ENCODE results near the gene GRIK4. TPM values are rescaled to one million over a fixed set of nuclear protein-coding genes. Genes with fewer than 3 reads are reported as not detected.

GRIK4 gene
- total RNA-seq, 3 donors from 2014 or later (not counting 1 experiment from before 2014, with no cell fraction given), result 2.2 to 32.3 (median 21.9) TPM

GRCh38 chr11:120522736-120523135 lies 11.2 kb downstream of the GRIK4 start:
- no peaks in the 10 kb centered on the region for H3K4me1 ChIP-seq (ENCODE audit: control insufficient read depth, insufficient read depth, low read length)
- DNase-seq (no peak), ATAC-seq (no peak)
- intact Hi-C loops (cut with micrococcal nuclease), result no loop called here
- H3K36me3 ChIP-seq (ENCODE audit: control insufficient read depth, insufficient read depth, low read length), result no peaks in the 10 kb centered on the region
- Mint-ChIP-seq H3K27me3 (ENCODE audit: low read depth in 2 of 2) (no peaks in the 10 kb centered on the region), H3K36me3 (no peaks in the 10 kb centered on the region), H3K9me3 (no peaks in the 10 kb centered on the region), H3K27ac (no peak overlapping the region), H3K4me3 (no peak overlapping the region), H3K4me1 (peaks cover 0 to 21% of the 10 kb centered on the region in 2 donors)
- 88% methylated on average over 3 of the region's 3 CpGs for WGBS (ENCODE audit: insufficient coverage)
- H3K27me3 ChIP-seq (ENCODE audit: control insufficient read depth, insufficient read depth, low read length), result no peaks in the 10 kb centered on the region
- no peak overlapping the region for H3K4me3 ChIP-seq (ENCODE audit: low read length)
- no peaks in the 10 kb centered on the region for H3K9me3 ChIP-seq (ENCODE audit: control insufficient read depth, insufficient read depth, low read length)
- TF ChIP-seq, protein P1, sequence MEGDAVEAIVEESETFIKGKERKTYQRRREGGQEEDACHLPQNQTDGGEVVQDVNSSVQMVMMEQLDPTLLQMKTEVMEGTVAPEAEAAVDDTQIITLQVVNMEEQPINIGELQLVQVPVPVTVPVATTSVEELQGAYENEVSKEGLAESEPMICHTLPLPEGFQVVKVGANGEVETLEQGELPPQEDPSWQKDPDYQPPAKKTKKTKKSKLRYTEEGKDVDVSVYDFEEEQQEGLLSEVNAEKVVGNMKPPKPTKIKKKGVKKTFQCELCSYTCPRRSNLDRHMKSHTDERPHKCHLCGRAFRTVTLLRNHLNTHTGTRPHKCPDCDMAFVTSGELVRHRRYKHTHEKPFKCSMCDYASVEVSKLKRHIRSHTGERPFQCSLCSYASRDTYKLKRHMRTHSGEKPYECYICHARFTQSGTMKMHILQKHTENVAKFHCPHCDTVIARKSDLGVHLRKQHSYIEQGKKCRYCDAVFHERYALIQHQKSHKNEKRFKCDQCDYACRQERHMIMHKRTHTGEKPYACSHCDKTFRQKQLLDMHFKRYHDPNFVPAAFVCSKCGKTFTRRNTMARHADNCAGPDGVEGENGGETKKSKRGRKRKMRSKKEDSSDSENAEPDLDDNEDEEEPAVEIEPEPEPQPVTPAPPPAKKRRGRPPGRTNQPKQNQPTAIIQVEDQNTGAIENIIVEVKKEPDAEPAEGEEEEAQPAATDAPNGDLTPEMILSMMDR (IDR thresholded peaks at IDR 0.05), result no peak
- H3K27ac ChIP-seq (ENCODE audit: low read length), result no peak overlapping the region

DNA sequence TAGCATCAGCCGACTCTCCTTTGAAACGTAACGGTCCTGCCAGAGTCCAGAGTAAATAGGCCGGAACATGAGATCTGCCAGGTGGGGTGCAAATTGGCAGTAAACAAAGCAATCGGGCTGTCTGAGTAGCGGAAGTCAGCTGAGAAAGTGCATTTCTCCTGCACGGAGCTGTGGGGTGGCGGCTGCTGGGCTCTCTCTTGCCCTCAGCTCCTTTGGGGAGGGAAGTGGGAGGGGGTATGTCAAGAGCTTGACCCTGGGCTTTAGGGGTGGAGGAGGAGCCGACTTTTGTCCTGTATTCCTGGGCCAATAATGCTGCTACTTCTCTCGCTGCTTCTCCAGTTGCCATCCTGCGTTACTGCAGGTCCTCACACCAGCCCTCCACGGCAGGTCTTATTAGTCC lies 11.6 kb downstream of the GRIK4 start:
- WGBS (ENCODE audit: insufficient coverage), result 63% methylated on average over 12 of the region's 12 CpGs
- H3K4me3 ChIP-seq (ENCODE audit: low read length), result no peak overlapping the region
- TF ChIP-seq, protein P1 (IDR thresholded peaks at IDR 0.05), result no peak
- no peak for DNase-seq
- no peak for ATAC-seq
- no peaks in the 10 kb centered on the region for H3K27me3 Mint-ChIP-seq (ENCODE audit: low read depth in 2 of 2)
- peaks cover 0 to 20% of the 10 kb centered on the region in 2 donors for H3K4me1 Mint-ChIP-seq
- H3K9me3 ChIP-seq (ENCODE audit: control insufficient read depth, insufficient read depth, low read length), result no peaks in the 10 kb centered on the region
- H3K27ac Mint-ChIP-seq, result no peak overlapping the region
- no peaks in the 10 kb centered on the region for H3K36me3 Mint-ChIP-seq
- H3K9me3 Mint-ChIP-seq, result no peaks in the 10 kb centered on the region
- H3K27me3 ChIP-seq (ENCODE audit: control insufficient read depth, insufficient read depth, low read length), result no peaks in the 10 kb centered on the region
- no peak overlapping the region for H3K4me3 Mint-ChIP-seq
- no peak overlapping the region for H3K27ac ChIP-seq (ENCODE audit: low read length)
- no peaks in the 10 kb centered on the region for H3K36me3 ChIP-seq (ENCODE audit: control insufficient read depth, insufficient read depth, low read length)
- H3K4me1 ChIP-seq (ENCODE audit: control insufficient read depth, insufficient read depth, low read length), result no peaks in the 10 kb centered on the region
- intact Hi-C loops (cut with micrococcal nuclease), result no loop called here

- ATAC-seq, result no peak
- no peaks in the 10 kb centered on the region for H3K27me3 Mint-ChIP-seq (ENCODE audit: low read depth in 2 of 2)
- H3K27me3 ChIP-seq (ENCODE audit: control insufficient read depth, insufficient read depth, low read length), result no peaks in the 10 kb centered on the region
Observed at GRCh38 chr11:120524536-120525085, 13.1 kb downstream of the GRIK4 start.

More at GRCh38 chr11:120524536-120525085, 13.1 kb downstream of the GRIK4 start:
- no peak overlapping the region for H3K4me3 ChIP-seq (ENCODE audit: low read length)
- Mint-ChIP-seq H3K36me3 (no peaks in the 10 kb centered on the region), H3K9me3 (no peaks in the 10 kb centered on the region), H3K27ac (no peak overlapping the region), H3K4me3 (no peak overlapping the region), H3K4me1 (peaks cover 0 to 23% of the 10 kb centered on the region in 2 donors)
- 93% methylated on average over 9 of the region's 9 CpGs for WGBS (ENCODE audit: insufficient coverage)
- H3K27ac ChIP-seq (ENCODE audit: low read length), result no peak overlapping the region
- no peaks in the 10 kb centered on the region for H3K4me1 ChIP-seq (ENCODE audit: control insufficient read depth, insufficient read depth, low read length)
- TF ChIP-seq, protein P1 (IDR thresholded peaks at IDR 0.05), result no peak
- intact Hi-C loops (cut with micrococcal nuclease), result no loop called here
- H3K9me3 ChIP-seq (ENCODE audit: control insufficient read depth, insufficient read depth, low read length), result no peaks in the 10 kb centered on the region
- H3K36me3 ChIP-seq (ENCODE audit: control insufficient read depth, insufficient read depth, low read length), result no peaks in the 10 kb centered on the region
- DNase-seq, result no peak

All from natural killer cell (primary cell).